Osteoblast (primary cell): Measurements from ENCODE around the gene MYLK. TPM values are rescaled to one million over a fixed set of nuclear protein-coding genes. Genes with fewer than 3 reads are reported as not detected.

Experiments
- DNase-seq: peaks from one replicate; pipeline ENCODE4 v3.0.0; 2011; ENCODE audit warnings: low spot score, mixed read lengths; ENCODE audit not compliant: insufficient read length; ENCODE audit errors: missing footprints
- H2AFZ ChIP-seq: 2 replicates; pipeline ENCODE4 v1.6.0; 2011; ENCODE audit warnings: mild to moderate bottlenecking, low read length
- H3K27ac ChIP-seq: 2 replicates; pipeline ENCODE4 v1.5.1; 2011; ENCODE audit warnings: mild to moderate bottlenecking, low read depth, low read length, moderate library complexity
- H3K27me3 ChIP-seq: 2 replicates; pipeline ENCODE4 v1.6.0; 2012; ENCODE audit warnings: mild to moderate bottlenecking, control low read depth, inconsistent platforms, low read length, moderate library complexity; ENCODE audit not compliant: insufficient read depth
- H3K36me3 ChIP-seq: 2 replicates; pipeline ENCODE4 v1.5.1; 2011; ENCODE audit warnings: mild to moderate bottlenecking, low read length, control low read depth, moderate library complexity; ENCODE audit not compliant: insufficient read depth
- H3K4me1 ChIP-seq: 2 replicates; pipeline ENCODE4 v1.5.1; 2011; ENCODE audit warnings: mild to moderate bottlenecking, low read length, control low read depth, moderate library complexity; ENCODE audit not compliant: insufficient read depth
- H3K4me2 ChIP-seq: 2 replicates; pipeline ENCODE4 v1.6.0; 2011; ENCODE audit warnings: mild to moderate bottlenecking, low read length; ENCODE audit not compliant: insufficient read depth
- H3K4me3 ChIP-seq: fragments of 200-600 bp; sonication (generic); 3 replicates; pipeline ENCODE4 v1.5.1; 2012; ENCODE audit warnings: mild to moderate bottlenecking, low read length, inconsistent platforms; ENCODE audit not compliant: insufficient read depth
- H3K79me2 ChIP-seq: 2 replicates; pipeline ENCODE4 v1.6.0; 2012; ENCODE audit warnings: mild to moderate bottlenecking, low read length, control low read depth, inconsistent platforms; ENCODE audit not compliant: insufficient read depth
- H3K9me3 ChIP-seq: 2 replicates; pipeline ENCODE4 v1.5.1; 2011; ENCODE audit warnings: low read depth, low read length, control low read depth
- H4K20me1 ChIP-seq: 2 replicates; pipeline ENCODE4 v1.6.0; 2012; ENCODE audit warnings: mild to moderate bottlenecking, low read length, control low read depth; ENCODE audit not compliant: insufficient read depth
- total RNA-seq: library from RNA; depleted of rRNA; stranded (reverse); fragments of >200 nt; gene quantifications from 2 replicates; pipeline ENCODE4 v1.2.3, GENCODE V29; 2012
- TF ChIP-seq, protein P1 (sequence below): IDR thresholded peaks from 2 replicates; pipeline ENCODE4 v1.5.1; 2011; ENCODE audit warnings: mild to moderate bottlenecking, low read depth, low read length, moderate library complexity; ENCODE audit errors: extremely low read depth

MYLK gene
- total RNA-seq, 1 donor = 268 TPM

GRCh38 chr3:123781138-123781537 lies 103.0 kb downstream of the MYLK start:
- DNase-seq = peak; percentile 27
- TF ChIP-seq, protein P1, sequence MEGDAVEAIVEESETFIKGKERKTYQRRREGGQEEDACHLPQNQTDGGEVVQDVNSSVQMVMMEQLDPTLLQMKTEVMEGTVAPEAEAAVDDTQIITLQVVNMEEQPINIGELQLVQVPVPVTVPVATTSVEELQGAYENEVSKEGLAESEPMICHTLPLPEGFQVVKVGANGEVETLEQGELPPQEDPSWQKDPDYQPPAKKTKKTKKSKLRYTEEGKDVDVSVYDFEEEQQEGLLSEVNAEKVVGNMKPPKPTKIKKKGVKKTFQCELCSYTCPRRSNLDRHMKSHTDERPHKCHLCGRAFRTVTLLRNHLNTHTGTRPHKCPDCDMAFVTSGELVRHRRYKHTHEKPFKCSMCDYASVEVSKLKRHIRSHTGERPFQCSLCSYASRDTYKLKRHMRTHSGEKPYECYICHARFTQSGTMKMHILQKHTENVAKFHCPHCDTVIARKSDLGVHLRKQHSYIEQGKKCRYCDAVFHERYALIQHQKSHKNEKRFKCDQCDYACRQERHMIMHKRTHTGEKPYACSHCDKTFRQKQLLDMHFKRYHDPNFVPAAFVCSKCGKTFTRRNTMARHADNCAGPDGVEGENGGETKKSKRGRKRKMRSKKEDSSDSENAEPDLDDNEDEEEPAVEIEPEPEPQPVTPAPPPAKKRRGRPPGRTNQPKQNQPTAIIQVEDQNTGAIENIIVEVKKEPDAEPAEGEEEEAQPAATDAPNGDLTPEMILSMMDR = peak; percentile 15
- Histone ChIP-seq H3K27ac (peak overlapping the region; percentile 72), H3K4me1 (peaks cover 49% of the 10 kb centered on the region), H4K20me1 (no peaks in the 10 kb centered on the region), H2AFZ (no peak overlapping the region), H3K4me3 (no peak overlapping the region), H3K36me3 (peaks cover 26% of the 10 kb centered on the region), H3K79me2 (peaks cover 39% of the 10 kb centered on the region), H3K4me2 (peak overlapping the region; percentile 55), H3K9me3 (no peaks in the 10 kb centered on the region), H3K27me3 (no peaks in the 10 kb centered on the region)

DNA sequence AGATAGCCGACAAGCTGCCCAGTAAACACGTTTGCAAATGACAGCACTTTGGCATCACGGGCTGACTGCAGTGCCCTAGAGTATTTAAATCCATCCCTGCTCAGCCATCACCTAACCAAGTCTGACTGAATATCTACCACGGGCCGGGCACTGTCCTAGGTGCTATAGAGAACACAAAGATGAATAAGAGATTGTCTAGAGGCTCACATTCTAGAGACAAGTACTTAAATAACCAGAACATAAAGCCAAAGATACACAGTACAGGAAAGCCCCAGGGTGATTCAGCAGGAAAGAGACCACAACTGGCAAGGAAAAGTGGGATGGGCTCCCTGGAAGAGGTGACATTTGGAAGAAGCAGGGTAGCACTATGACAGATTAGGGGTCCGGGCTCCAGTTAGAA lies 103.5 kb downstream of the MYLK start:
- H3K4me2 ChIP-seq = no peak overlapping the region
- no peak overlapping the region for H2AFZ ChIP-seq
- DNase-seq = peak; percentile 76
- peaks cover 49% of the 10 kb centered on the region for H3K4me1 ChIP-seq
- TF ChIP-seq, protein P1 = no peak
- no peak overlapping the region for H3K4me3 ChIP-seq
- peak overlapping the region; percentile 72 for H3K27ac ChIP-seq
- H3K36me3 ChIP-seq = peaks cover 26% of the 10 kb centered on the region
- no peaks in the 10 kb centered on the region for H3K27me3 ChIP-seq
- no peaks in the 10 kb centered on the region for H4K20me1 ChIP-seq
- H3K9me3 ChIP-seq = no peaks in the 10 kb centered on the region
- peaks cover 43% of the 10 kb centered on the region for H3K79me2 ChIP-seq

- Histone ChIP-seq H2AFZ (no peak overlapping the region), H3K4me2 (no peak overlapping the region), H3K27ac (no peak overlapping the region), H3K9me3 (no peaks in the 10 kb centered on the region), H4K20me1 (no peaks in the 10 kb centered on the region), H3K36me3 (peaks cover 26% of the 10 kb centered on the region), H3K4me1 (peaks cover 44% of the 10 kb centered on the region), H3K79me2 (peaks cover 37% of the 10 kb centered on the region), H3K27me3 (no peaks in the 10 kb centered on the region), H3K4me3 (no peak overlapping the region)
- DNase-seq = no peak
- TF ChIP-seq, protein P1 = no peak
Observed at GRCh38 chr3:123779655-123780231, 104.4 kb downstream of the MYLK start.

DNA sequence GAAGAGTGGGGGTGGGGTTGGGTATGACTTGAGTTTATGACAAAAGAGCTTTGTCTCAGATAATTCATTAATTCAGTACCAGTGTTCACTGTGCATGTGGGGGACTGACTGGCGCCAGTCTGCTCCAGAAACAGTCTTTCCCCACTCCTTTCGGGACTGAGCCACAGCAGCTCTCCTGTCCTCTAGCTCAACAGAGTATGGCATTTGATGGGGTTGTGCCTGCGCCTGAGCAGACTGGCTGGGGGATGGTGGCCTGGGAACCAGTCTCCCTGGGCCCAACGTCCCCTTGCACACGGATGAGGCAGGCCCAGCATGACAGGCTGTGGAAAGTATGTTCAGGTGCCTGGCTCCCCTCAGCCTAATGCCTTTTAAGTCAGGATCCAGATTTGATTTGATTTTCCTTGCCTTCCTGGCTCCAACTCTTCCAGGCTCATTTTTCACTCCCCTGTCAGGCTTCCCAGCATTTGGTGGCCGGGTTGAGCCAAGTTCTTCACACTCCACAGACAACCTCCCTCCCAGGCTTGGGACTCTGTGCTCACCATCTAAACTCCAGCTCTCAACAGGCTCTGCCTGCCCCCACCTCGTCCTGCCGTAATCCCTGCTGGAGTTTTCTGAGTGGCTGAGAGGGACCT lies 105.0 kb downstream of the MYLK start:
- Histone ChIP-seq H3K9me3 (no peaks in the 10 kb centered on the region), H3K27me3 (no peaks in the 10 kb centered on the region), H3K4me1 (peaks cover 45% of the 10 kb centered on the region), H3K27ac (no peak overlapping the region), H3K4me2 (no peak overlapping the region), H3K4me3 (no peak overlapping the region), H2AFZ (no peak overlapping the region), H3K79me2 (peaks cover 35% of the 10 kb centered on the region), H3K36me3 (peaks cover 26% of the 10 kb centered on the region), H4K20me1 (no peaks in the 10 kb centered on the region)
- peak; percentile 29 for DNase-seq
- TF ChIP-seq, protein P1 = no peak
